ENCODE measurements around the gene MMD2.

Gene MMD2

DNA sequence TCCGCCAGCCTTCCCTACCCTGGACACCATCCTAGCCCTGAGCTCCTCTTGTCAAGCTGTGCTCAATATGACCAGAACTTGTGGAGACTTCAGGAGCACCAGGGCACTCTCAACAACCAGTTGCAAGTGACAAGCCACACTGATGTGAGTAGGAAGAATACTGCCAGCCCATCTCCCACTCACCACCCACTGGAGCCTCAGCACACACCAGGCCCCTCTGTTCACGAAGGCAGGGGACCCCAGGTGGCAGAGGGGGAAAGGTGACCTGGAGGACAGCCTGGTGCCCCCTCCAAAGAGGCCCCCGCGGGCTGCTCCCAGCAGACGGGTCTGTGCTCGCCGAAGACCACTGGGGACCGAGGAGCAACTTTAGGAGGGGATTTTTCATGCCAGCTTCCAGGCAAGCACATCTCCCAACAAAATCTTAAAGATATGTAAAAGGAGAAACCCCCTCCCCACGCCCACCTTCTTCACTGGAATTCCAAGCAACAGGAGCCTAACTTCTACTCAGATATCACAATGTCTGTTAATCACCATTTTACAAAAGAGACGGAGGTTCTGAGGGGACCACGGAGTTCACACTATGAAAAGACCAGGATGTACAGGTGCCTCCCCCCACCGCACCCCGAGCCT is 1.0 kb downstream of the MMD2 start:
- no peak for DNase-seq

DNA sequence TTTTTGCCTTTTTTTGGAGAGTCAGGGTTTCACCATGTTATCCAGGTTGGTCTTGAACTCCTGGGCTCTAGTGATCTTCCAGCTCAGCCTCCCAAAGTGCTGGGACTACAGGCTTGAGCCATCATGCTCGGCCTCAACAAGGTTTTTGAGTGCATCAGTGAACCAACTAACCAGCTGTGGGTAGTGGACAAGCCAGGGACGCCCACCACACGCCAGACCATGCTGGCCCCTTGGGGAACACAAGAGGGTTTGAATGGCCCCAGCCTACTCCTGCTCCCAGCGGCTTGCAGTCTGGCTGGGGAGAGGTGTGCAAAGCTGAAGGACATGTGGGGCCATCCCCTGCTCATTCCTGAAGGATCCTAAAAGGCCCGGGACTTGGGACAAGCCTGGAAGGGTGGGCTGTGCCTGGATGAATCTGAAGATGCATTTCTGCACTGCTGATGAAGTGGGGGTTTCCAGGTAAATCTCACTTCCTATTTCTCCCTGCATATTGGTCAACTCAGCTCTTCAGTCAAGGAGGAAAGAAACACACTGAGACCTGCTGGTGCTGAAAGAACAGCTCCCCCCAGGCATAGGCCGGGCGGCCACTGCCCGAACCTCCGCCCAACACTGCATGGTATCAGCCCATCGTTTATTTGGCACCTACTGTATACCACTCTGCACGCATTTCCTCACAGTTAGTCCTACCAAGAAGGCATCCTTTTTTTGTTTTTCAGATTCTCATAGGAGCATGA is 6.9 kb downstream of the MMD2 start:
- no peak for DNase-seq

DNA sequence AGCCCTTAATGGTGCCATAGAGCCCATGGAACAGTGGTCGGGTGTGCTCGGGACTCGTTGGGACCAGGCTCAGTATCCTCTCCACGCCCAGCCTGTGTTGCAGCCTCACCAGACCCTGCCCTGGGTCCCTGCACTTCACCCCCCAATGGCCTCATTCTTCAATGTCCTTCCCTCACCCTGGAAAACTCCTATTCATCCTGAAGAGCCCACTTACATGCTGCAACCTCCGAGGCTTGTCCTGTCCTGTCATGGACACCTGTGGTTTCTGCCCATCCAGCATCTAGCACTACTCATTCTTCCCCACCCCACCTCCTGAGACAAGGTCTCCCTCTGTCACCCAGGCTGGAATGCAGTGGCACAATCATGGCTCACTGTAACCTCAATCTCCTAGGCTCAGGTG is 7.7 kb downstream of the MMD2 start:
- no peak for DNase-seq

DNA sequence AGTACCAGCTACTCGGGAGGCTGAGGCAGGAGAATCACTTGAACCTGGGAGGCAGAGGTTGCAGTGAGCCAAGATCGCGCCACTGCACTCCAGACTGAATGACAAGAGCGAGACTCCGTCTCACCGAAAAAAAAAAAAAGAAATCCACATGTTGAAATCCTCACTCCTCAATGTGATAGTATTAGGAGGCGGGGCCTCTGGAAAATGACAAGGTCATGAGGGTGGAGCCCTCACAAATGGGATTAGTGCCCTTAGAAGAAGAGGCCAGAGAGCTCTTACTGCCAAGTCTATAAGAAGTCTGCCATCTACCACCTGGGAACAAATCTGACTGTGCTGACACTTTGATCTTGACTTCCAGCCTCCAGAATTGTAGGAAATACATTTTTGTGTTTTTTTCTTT is 10.6 kb downstream of the MMD2 start:
- DNase-seq = no peak

DNA sequence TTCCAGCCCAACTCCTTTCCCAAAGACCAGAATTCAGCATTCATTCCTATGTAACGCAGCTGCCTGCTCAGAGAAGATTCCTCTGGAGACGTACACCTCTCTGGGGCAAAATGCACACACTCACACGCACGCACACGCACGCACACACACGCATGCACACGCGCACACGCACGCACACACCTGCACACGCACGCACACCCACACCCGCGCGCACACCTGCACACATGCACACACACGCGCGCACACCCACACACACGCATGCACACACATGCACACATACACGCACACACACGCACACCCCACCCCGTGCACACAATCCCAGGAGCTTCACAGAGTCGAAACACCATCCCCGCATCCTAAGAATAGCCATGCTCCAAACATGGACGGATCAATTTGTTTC is 13.0 kb downstream of the MMD2 start:
- DNase-seq = no peak

DNA sequence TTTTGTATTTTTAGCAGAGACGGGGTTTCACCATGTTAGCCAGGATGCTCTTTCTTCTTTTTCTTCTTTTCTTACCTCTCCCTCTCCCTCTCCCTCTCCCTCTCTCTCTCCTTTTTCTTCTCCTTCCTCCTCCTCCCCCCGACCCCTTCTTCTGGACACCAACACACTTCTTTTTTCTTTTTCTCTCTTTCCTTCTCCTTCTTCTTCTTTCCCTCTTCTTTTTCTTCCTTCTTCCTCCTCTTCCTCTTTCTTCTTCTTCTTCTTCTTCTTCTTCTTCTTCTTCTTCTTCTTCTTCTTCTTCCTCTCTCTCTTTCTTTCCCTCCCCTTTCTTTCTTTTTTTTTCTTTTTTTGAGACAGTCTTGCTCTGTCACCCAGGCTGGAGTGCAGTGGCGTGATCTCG is 14.0 kb downstream of the MMD2 start:
- DNase-seq = no peak

DNA sequence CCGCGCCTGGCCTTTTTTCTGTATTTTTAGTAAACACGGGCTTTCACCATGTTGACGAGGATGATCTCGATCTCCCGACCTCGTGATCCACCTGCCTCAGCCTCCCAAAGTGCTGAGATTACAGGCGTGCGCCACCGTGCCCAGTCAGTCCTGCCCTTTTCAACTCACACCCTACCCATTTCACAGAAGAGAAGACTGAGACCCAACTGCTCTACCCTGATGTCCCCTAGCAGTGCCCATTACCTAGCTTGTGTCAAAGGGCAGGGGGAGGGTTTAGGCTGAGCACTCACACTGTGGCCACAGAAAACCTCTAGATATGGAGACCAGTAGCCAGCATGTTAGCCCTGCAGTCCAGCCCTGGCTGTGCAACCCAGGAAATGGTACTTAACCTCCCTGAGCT is 15.7 kb downstream of the MMD2 start:
- DNase-seq = no peak

DNA sequence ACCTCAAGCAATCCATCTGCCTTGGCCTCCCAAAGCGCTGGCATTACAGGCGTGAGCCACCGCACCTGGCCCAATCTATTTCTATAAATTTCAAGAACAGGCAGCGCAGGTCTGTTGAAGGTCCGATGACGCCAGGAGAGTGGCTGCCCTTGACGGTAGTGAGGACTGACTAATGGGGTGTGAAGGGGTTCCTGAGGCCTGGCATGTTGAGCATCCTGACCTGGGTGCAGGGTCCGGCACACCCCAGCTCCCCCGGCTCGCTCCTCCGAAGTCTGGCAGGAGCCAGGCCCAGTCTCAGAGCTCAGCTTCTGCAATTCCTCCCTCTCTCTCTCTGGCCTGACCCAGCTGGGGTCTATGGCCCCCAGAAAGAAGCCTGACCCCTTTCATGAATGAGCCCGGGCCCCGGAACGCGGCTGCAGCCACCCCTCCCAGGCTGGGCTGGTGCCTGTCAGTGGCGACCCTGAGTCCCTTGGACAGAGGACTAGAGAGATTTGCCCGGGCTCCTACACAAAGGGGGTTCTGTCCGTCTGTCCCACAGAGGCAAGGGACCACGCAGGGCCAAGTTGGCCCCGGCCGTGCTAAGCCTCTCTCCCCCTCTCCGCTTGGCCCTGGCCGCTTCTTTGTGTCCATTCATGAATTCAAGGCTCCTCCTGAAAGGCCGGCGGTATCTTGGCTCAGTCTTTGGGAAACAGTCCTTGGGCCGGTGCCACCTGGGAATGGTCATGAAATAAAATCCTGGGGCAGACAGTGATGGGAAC is 18.8 kb downstream of the MMD2 start:
- DNase-seq = no peak

DNA sequence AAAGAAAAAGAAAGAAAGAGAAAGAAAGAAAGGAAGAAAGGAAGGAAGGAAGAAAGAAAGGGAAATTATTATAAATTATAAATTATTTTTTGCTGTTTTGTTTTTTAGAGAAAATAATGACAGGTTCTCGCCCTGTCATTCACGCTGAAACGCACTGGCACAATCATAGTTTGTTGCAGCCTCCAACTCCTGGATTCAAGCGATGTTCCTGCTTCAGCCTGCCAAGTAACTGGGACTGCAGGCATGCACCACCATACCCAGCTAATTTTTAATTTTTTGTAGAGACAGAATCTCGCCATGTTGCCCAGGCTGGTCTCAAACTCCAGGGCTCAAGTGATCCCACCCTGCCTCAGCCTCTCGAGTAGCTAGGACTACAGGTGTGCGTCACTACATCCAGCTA is 21.6 kb downstream of the MMD2 start:
- no peak for DNase-seq

DNA sequence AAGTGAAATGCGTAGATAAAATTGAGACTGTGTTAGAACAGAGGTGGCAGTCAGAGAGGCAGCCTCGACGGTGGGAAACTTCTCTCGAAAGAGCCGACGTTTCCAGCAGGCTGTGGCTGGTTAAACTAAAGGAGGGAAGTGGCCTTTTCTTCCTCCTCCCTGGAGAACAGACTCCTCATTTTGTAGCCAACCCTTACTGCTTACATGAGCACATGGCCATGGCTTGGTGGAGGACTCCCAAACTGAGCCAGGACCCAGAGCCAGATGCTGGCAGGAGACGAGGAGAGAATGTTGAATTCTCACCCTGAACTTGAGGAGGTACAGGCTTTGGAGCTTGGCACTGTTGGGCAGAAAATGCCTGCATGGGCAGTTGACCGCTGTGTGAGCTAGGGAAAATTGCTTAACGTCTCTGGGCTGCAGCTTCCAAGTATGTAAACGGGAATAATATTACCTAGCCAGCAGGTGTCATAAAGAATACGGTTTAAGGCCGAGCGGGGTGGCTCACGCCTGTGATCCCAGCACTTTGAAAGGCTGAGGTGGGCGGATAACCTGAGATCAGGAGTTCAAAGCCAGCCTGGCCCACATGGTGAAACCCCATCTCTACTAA is 24.5 kb downstream of the MMD2 start:
- DNase-seq = no peak

DNA sequence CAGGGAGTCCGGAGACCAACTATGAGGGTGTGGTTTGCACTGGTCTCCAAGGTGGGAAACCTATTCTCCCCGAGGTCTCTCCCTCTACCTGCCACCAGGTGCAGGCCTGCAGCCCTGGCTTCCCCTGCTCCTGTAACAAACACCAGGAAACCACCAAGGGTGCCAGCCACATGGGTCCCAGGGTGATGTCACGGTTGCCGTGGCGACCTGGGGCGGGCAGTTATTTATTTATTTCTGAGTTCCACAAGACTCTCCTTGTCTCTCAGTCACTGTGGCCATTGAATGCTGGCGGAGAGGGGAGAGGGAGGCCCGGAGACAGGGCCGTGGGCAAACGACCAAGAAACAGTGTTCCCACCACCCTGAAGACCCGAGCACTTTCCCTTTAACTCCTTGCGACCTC is 27.0 kb downstream of the MMD2 start:
- DNase-seq = no peak

DNA sequence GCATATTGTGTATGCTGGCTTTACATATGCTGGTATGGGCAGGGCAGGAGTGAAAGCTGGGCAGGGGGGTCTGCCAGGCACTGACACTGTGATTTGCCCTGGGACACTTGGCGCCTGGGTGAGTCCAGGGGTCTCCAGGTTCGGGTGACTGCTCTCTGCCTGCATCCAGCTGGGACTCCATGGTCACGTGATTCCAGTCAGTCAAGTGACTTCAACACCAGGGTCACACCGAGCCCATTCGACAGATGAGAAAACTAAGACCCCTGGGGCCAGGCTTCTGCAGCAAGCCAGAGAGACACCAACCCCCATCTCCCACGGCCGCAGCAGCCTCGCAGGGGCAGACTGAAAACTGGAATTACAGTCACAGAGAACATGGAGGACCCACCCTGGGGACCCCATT is 30.0 kb downstream of the MMD2 start:
- no peak for DNase-seq

DNA sequence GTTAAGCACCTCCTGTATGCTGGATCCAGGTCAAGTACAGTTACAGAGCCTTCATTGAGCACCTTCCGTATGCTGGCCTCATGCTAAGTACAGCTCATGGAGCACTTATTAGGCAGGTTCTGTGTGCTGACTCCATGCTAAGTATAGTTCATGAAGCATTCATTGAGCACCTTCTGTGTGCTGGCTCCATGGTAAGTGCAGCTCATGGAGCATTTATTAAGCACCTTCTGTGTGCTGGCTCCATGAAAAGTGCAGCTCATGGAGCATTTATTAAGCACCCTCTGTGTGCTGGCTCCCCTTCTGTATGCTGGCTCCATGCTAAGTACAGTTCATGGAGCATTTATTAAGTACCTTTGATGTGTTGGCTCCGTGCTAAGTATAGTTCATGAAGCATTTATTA is 30.5 kb downstream of the MMD2 start:
- no peak for DNase-seq

DNA sequence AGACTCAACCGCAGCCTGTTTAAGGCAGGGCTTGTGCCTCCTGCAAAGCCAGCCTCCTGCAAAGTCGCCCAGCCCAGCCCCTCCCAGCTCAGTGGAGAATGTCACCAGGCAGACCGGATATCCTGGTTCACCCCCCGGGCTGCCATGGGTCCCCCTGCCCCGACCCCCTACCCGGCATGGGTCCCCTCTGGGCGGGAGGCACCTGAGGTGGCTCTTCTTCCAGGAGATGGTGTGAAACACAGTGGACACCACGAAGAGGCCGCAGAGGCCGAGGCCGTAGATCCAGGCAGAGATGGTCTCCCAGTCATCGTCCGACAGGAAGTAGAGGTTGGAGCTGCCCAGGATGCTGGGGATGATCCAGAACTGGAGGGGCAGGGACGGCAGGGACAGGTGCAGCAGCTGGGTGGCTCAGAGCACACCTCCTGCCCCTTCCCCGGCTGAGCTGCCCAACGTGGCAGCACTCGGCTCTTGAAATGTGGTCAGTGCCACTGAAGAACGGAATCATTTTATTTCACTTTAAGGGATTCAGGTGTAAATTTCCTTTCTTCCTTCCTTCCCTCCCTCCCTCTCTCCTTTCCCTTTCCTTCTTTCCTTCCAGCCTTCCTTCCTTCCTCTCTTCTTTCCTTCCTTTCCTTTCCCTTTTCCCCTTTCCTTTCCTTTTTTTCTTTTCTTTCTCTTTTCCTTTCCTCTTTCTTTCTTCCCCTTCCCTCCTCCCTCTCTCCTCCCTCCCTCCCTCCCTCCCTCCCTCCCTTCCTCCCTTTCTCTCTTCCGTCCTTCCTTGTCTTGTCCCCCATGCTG is 38.8 kb downstream of the MMD2 start:
- DNase-seq = no peak

DNA sequence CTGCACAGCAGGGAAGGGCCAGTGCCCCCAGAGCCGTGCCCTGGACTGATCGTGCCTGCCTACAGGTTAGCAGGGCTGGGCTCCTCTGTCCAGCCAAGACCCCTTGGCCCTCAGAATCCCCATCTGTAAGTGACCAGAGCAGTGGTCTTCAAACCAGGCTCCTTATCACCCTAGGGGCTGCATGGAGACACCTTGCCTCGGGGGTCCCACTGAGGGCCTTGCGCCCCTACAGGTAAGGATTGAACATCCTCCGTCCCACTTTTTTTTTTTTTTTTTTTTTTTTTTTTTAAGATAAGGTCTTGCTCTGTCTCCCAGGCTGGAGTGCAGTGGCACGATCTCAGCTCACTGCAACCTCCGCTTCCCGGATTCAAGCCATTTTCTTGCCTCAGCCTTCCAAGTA is 42.9 kb downstream of the MMD2 start:
- DNase-seq = no peak

DNA sequence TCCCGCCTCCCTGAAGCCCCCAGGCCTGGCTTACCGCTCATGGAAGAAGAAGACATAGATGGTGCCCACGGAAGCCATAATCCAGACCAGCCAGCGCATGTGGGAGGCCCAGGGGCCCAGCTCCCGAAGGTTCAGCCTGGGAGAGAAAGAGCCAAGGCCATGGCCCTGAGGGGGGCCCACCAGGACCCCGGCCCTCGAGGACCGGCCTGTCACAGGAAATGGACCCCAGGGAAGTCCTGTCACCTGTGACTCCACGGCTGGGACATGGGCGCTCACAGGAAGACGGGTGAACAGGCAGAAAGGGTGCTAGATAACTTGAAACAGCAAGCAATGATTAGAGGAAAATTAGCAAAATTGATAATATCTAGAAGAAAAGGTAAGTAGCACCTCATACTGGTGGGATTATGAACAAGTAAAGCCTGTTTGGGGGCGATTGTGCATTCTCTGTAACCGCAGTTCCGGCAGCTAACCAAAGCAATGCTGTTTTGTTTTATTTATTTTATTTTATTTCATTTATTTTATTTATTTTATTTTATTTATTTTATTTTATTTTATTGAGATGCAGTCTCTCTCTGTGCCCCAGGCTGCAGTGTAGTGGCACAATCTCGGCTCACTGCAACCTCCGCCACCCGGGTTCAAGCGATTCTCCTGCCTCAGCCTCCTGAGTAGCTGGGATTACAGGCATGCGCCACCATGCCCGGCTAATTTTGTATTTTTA is 47.7 kb downstream of the MMD2 start:
- no peak for DNase-seq

DNA sequence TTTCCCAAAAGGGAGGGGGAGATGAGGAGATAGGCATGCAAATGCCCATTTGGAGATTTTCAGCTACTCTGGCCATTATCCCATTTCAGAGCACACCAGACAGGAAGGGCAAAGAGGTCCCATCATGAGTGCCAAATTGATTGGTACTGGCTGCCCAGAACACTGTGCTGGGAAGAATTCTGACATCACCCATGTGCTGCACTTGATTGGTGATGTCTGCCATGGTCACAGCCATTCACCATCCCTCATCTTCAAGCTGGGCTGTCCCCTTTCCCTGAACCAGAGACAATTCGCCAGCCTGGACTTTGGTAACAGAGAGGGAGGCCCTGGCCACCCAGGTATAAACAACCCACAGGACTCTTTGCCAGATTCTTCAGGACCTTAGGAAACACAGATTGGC is 52.3 kb downstream of the MMD2 start:
- no peak for DNase-seq

DNA sequence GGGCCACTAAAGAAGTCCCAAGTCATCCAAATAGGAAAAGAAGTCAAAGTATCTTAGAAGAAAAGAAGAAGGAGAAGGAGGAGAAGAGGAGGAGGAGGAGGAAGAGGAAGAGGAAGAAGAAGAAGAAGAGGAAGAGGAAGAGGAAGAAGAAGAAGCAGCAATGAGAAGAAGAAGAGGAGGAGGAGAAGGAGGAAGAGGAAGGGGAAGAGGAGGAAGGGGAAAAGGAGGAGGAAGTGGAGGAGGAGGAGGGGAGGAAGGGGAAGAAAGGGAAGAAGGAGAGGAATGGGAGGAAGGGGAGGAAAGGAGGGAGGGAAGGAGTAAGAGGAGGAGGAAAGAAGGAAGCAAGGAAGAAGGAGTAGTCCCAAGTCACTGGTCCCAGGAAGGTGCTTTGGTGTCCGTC is 53.8 kb downstream of the MMD2 start:
- DNase-seq = no peak

DNA sequence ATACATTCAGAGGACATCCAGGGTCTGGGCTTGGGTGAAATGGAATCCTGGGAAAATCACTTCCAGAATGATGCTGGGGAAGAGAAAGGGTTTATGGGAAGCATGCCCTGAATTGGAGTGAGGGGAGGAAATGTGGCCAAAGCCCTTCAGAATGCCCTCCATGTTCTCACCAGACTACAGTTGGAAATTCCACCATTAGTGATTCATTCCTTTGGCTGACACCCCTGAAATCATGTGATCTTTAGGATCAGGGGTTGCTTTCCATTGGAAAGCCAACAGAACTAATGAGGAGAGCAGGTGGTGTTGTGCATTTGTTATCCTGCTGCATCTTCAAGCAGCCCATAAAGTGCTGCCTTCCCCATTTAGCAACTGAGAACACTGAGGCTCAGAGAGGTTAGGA is 54.6 kb downstream of the MMD2 start:
- no peak for DNase-seq

DNA sequence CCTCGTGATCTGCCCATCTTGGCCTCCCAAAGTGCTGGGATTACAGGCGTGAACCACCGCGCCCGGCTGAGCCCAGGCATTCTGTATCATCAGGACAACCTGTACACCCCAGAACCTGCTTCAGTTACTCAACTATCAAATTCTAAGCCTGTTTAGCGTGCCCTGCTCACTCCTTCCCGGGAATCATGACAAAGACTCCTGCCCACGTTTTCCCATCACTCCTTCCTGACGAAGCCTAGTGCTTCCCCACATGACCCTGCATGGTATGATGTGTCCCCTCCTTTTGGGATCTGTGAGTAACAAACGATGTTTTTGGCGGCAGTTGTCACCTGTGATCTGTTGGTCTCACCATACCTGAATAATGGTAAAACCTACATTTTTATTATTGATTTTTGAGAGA is 63.2 kb downstream of the MMD2 start:
- no peak for DNase-seq

DNA sequence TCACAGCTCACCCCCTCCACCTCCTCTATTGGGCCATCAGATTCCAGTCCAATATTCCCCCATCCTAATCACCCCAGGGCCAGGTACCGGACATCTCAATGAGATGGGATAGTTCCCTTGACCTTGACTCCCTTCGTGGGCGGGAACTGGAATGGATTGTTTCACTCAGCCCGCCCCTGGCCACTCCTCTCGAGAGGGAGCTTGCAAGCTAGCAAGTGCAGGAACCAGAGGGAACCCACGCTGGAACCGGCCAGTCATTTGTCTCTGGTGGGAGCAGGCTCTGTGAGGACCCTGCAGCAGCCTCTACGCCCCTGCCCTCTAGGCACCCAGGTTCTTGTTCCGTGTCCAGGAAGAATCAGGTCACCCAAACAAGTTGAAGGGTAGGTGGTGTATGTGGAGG is 64.5 kb downstream of the MMD2 start:
- DNase-seq = no peak

DNA sequence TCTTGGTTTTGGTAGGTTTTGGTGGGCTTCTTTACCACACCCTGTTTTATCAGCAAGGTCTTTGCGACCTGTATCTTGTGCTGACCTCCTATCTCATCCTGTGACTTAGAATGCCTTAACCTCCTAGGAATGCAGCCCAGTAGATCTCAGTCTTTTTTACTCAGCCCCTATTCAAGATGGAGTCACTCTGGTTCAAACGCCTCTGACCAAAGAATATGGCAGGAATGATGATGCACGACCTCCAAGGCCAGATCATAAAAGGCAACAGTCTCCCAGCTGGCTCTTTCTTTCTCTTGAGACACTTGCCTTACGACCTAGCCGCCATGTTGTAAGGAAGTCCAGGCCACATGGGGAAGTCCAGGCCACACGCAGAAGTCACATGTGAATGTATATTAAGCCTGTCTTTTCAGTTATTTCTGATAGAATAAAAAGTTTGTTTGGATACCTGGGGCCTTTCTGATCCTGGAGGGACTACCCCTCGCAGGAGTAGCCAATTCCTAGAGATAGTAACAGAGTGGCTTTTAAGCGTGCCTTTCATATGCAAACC is 65.0 kb downstream of the MMD2 start:
- no peak for DNase-seq

All from effector CD4-positive, alpha-beta T cell (primary cell).